Measurements from ENCODE around the gene CRYBG1.

DNA sequence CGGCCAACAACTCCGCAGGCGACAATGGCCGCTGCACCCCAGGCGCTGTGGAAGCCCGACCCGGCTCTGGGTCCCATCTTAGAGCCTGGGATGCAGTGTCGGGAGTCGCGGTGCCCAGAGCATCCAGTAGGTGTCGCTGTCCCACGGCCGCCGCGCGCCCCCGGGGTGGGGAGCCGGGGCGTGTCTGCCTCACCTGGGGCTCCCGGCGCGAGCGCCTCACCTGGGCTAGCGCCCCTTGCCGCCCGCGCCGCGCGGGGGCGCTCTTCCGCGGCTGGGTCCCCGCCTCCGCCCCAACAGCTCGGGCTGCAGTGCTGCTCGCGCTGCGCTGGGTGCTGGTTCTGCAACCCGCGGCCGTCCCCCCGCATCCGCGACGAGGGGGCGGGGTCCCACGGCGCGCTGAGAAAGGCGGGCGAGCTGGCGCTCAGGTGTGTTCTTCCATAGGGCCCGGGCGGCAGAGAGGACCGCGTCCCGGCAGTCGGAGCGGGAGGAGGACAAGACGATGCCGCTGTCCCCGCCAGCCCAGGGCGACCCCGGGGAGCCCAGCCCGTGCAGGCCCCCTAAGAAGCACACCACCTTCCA, at the start of gene CRYBG1:
- TF ChIP-seq, protein P1, sequence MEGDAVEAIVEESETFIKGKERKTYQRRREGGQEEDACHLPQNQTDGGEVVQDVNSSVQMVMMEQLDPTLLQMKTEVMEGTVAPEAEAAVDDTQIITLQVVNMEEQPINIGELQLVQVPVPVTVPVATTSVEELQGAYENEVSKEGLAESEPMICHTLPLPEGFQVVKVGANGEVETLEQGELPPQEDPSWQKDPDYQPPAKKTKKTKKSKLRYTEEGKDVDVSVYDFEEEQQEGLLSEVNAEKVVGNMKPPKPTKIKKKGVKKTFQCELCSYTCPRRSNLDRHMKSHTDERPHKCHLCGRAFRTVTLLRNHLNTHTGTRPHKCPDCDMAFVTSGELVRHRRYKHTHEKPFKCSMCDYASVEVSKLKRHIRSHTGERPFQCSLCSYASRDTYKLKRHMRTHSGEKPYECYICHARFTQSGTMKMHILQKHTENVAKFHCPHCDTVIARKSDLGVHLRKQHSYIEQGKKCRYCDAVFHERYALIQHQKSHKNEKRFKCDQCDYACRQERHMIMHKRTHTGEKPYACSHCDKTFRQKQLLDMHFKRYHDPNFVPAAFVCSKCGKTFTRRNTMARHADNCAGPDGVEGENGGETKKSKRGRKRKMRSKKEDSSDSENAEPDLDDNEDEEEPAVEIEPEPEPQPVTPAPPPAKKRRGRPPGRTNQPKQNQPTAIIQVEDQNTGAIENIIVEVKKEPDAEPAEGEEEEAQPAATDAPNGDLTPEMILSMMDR (conservative IDR thresholded peaks at IDR 0.05; ENCODE audit: low read depth, low read length), result peak; percentile 88
- no peak for TF ChIP-seq EZH2 (IDR thresholded peaks at IDR 0.05; ENCODE audit: borderline replicate concordance, low read depth, low read length, poor library complexity, severe bottlenecking)

All from A673 (cell line).